GM12865 (cell line): ENCODE data around the gene DENND1A.

Experiments used
- DNase-seq: peaks from one replicate; pipeline ENCODE4 v3.0.0; 2010; ENCODE audit warnings: low read depth
- H3K4me3 ChIP-seq: 2 replicates; pipeline ENCODE4 v1.5.1; 2011; ENCODE audit warnings: mild to moderate bottlenecking, low read depth, low read length, control low read depth
- CTCF ChIP-seq: IDR thresholded peaks from 2 replicates; pipeline ENCODE4 v1.5.1; 2011; ENCODE audit warnings: low read length, control low read depth, low read depth, inconsistent platforms; ENCODE audit not compliant: insufficient read depth; ENCODE audit errors: missing control alignments

The DENND1A gene

GRCh38 chr9:123806829-123807228, 123.1 kb downstream of the DENND1A start:
- no peak for TF ChIP-seq CTCF
- DNase-seq: no peak

GRCh38 chr9:123798195-123798594, 131.7 kb downstream of the DENND1A start:
- no peak overlapping the region for H3K4me3 ChIP-seq
- TF ChIP-seq CTCF: no peak
- DNase-seq: no peak

More at GRCh38 chr9:123806829-123807228, 123.1 kb downstream of the DENND1A start:
- H3K4me3 ChIP-seq: no peak overlapping the region

GRCh38 chr9:123796618-123797484, 133.1 kb downstream of the DENND1A start:
- TF ChIP-seq CTCF: no peak
- no peak for DNase-seq
- H3K4me3 ChIP-seq: no peak overlapping the region

- TF ChIP-seq CTCF: no peak
- peak; percentile 48 for DNase-seq
- no peak overlapping the region for H3K4me3 ChIP-seq
Measured at GRCh38 chr9:123796094-123796493, 133.8 kb downstream of the DENND1A start.

GRCh38 chr9:123795336-123795735, 134.6 kb downstream of the DENND1A start:
- TF ChIP-seq CTCF: no peak

GRCh38 chr9:123792501-123792900, 137.4 kb downstream of the DENND1A start:
- no peak overlapping the region for H3K4me3 ChIP-seq
- DNase-seq: no peak
- TF ChIP-seq CTCF: no peak

More at GRCh38 chr9:123795336-123795735, 134.6 kb downstream of the DENND1A start:
- H3K4me3 ChIP-seq: no peak overlapping the region
- no peak for DNase-seq
